NCI-H1417 (cell line): ENCODE data around the gene RBMS1.
A peak's percentile ranks its signal among the peaks of the same experiment; 100 is the strongest.

Experiments used
- DNase-seq, 3 experiments: peaks; one replicate each; lab custom pipeline; 2025; lab: John Stamatoyannopoulos, UW

Gene RBMS1

DNA sequence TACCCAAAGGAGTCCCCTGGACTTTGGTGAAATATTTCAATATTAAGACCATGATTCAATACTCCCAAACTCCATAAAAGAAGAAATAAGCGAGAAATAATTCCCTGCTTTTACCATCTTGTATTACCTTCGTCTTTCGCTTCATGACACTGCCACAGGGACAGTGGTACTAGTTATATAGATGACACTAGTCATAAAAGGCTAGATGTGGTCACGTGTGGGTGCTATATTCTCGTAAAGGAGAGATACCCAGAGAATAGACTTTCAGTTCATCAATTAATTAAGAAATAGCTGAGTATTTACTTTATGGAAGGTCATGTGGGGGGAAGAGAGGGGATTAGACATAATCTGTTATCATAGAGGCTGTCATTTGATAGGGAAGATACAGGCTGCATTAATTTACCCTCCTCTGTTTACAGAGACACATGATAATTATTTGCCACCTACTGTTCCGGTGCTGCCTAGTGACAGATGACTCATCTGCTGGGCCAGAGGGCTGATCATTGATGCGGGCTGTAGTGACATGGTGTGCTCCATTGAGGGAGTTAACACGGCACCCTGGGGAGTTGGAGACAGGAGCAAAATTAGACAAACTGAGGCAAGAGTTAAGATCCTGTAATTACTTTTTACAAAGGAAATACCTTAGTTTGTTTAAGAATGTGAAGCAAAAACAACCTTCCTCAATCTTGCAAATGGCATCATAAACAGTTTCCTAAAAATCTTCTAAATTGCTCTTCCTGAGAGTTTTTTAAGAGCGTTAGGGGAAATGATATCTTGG is 215.3 kb downstream of the RBMS1 start:
- peak in 1 of 3 experiments; percentile 1 for DNase-seq

DNA sequence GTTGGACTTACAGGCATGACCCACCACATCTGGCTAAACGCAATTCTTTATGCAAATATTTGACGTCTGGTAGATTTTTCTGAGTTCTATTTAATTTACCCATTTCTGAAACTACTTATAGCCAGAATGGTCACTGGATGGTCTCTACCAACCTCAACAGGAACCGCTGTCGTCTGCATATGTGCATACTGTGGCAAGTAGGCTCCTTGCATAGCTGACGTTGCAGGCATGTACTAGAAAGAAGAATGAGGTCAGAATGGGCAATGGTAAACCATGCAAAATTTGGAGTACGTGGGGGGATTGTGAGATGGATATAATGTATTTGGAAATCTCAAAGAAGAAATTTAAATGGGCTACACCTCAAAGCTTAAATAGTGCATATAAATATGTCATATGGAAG is 216.5 kb downstream of the RBMS1 start:
- no peak for DNase-seq

GRCh38 chr2:160275656-160276055 is 218.0 kb downstream of the RBMS1 start:
- no peak for DNase-seq

DNA sequence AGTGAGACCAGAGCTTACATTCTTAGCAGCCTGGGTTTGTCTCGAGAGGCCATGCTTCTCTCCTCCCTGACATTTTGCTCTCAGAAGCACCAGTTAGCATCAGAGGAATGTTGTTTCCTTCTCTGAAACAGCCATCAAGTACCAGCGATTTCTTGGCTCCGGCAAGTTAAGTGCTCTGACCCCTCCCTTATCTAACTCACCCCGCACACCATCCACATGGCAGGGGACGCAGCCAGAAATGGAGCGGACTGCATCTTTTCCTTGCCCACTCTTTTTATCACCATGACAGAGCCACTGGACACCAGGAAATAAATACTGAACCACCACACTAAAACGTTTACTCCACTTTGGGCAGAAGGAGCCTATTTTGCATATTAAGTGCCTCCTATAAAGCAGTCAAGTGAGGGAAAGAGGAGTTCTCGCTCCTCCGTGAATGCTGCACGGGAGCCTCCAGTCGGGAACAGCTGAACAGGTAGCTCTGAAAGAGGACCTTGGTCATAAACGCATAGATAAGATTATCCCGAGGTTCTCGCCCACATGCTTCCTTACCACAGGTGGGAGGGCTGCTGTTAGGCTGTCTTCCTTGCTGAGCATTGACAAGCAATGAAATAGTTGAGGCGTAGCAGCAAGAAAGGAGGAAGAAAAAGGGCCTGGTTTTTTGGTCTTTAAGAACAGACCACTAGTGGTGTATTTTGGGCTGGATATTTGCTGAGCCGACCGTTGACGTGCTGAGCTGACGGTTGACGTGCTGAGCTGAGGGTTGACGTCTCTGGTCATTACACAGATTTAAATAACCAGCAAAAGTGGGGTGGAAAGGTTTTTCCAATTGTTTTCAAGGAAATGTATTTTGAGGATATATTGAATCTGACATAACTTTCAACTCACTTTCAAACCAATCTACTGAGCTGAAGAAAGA is 222.2 kb downstream of the RBMS1 start:
- DNase-seq, result peak in 1 of 3 experiments; percentile 42

- no peak for DNase-seq
These were observed 223.0 kb downstream of the RBMS1 start for GRCh38 chr2:160270571-160271113.

GRCh38 chr2:160269803-160270570 is 223.6 kb downstream of the RBMS1 start:
- DNase-seq, result peak; percentile 23 to 60 (median 55)

- peak in 1 of 3 experiments; percentile 86 for DNase-seq
These were observed 224.2 kb downstream of the RBMS1 start for GRCh38 chr2:160269365-160269764.

GRCh38 chr2:160268151-160268781 is 225.3 kb downstream of the RBMS1 start:
- no peak for DNase-seq

GRCh38 chr2:160267692-160268091 is 225.9 kb downstream of the RBMS1 start:
- no peak for DNase-seq

GRCh38 chr2:160267022-160267421 is 226.6 kb downstream of the RBMS1 start:
- DNase-seq, result no peak

GRCh38 chr2:160266037-160266551 is 227.5 kb downstream of the RBMS1 start:
- DNase-seq, result no peak

GRCh38 chr2:160264308-160264707 is 229.3 kb downstream of the RBMS1 start:
- DNase-seq, result no peak

DNA sequence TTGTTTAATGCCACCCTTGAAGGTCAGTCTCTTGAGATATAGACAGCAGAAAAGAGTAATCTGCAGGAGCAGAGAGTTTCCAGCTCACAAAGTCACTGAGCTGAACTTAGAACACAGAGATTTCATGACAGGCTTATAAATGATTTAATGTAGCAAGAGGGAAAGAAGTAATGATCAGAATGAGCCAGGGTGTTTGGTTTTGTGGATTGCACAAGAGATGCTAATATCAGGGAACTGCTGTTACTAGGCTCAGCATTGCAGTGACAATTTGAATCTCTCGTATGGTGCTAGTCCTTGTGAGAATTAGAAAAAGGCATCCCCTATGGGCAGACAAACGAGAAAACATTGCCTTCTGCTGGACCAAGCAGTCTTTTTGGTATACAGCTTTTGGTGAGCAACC is 231.9 kb downstream of the RBMS1 start:
- no peak for DNase-seq

DNA sequence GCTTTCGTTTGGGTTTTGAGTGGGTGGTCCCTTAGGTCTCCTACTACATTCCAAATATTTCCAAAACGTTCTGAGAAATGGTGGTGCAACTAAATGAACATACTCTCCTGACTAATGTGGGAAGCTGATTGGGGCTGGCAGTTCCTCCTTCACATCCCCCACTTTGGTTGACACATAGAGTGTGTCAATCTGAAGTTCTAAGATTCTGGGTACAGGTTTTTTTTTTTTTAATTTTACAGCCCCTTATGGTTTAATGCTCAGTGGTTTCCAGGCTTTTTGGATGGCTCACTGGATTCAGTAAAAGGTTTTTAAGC is 235.2 kb downstream of the RBMS1 start:
- no peak for DNase-seq

- no peak for DNase-seq
These were observed 235.7 kb downstream of the RBMS1 start for GRCh38 chr2:160257743-160258491.

GRCh38 chr2:160257041-160257742 is 236.4 kb downstream of the RBMS1 start:
- DNase-seq, result no peak

GRCh38 chr2:160256507-160256906 is 237.1 kb downstream of the RBMS1 start:
- DNase-seq, result no peak

DNA sequence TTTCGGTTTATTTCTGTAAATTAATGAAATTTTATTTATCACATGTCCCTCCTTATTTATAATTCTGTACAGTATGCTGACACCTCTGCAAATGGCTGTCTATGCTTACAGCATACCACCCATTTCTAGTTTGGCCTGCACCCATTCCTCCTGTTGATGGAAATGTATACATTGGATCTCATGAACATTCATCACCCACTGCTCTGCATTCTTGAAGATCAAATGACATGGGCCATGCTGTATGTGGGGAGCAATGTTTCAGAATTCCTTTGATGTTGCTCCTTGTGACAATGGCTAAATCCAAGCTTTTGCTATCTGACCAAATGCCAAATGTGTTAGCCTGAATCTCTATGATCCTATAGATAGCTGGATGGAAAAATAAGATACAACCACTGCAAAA is 238.2 kb downstream of the RBMS1 start:
- DNase-seq, result no peak

- no peak for DNase-seq
These were observed 239.3 kb downstream of the RBMS1 start for GRCh38 chr2:160254189-160254762.
